T-helper 22 cell (primary cell): Measurements from ENCODE around the gene BTBD9.

Experiments
- DNase-seq: peaks from one replicate; pipeline ENCODE4 v3.0.0-alpha.2; 2020; ENCODE audit warnings: low read depth

BTBD9 gene

DNA sequence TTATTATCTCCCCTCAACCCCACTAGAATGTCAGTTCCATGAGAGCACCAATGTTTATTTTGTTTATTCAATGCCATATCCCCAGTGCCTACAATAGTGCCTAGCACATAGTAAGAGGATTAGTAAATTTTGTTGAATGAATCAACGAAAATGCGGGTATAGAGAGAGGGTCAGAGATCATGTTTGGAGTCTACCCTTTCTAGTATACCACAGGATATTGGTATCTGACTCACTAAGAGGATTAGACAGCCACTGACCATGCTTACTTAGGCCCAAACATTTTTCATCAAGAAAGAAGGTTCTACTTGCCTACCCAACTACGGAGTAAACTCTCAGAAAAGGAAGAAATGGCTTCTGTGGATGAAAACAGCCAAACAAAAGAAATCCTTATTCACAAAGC, 356.8 kb downstream of the BTBD9 start:
- no peak for DNase-seq

DNA sequence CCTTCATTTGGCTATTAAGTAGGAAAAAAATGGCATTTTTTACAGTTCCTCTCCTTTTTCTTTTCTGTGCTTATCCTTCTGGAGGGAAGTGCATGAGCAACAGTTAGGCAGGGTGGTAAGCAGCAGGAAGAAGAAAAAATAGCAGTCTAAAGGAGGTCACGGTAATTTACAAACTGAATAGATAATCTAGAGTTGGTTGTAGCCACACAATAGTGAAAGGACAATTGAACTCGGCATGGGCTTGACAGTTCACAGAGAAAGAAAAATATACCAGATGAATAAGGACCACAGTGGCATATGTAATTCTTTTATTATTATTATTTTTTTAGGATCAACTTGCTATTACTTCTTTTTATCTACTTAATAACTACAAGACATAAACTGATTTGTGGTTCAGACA, 358.6 kb downstream of the BTBD9 start:
- no peak for DNase-seq

DNA sequence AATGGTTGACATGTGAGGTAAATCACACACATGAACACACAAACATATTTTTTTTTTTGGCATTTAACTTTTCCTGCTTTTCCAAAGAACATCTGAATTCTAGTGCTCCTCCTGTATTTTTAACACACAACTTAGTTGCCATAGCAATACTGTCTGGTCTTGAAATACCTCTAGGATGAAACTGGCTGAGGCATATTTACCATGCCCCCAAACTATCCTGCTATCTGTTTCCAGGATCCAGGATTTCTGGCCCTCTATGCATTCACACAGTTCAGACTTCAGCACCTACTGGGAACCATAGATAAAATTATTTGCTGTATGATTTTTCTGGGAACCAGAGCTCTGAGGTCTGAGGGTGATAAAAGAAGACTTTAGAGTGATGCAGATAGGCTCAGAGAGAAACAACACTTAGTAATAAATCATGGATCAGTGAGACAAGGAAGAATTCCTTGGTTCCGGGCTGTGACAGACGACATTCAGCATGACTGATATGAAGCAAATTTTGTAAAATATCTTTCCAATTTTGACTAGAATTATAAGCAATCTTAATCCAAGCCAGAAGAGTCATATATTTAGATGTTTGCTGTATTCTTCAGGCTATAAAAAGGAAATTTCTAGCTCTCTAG, 359.7 kb downstream of the BTBD9 start:
- DNase-seq = no peak

DNA sequence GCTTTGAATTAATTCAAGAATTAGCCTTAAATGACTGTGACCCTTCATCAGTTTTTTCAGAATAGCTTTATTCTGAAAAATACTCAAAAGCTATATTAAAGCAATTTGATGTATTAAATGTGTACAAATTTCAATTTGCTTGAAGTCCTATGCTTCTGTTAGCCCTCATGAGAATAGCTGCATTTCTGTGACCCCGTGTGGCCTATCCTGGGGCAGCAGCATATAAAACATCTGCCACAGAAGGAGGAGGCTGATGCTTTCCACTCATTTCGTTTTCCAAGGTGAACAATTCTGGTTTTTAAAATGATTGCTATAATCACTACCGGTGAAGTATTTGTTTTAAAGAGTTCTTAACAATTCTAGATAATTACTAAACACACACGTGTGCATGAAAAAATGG, 360.3 kb downstream of the BTBD9 start:
- DNase-seq = no peak

GRCh38 chr6:38273325-38273724, 366.4 kb downstream of the BTBD9 start:
- DNase-seq = no peak

DNA sequence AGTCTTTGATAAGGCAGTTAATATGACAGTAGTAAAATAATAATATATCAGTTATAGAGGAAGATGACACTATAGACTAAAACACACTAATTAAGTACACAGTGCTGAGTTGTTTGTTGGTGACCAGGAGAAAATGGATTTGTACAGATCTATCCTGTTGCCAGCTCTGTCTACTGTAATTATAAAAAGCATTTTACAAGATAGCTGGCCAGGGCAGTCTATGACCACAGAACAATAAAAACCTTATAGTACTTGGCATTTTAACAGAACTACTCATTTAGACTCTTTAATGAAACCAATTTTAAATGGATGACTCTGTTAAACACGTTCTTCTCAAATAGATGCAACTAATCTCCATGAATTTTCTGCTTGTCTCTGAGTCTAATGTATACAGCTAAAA, 367.5 kb downstream of the BTBD9 start:
- no peak for DNase-seq

- DNase-seq = no peak
These were observed 368.6 kb downstream of the BTBD9 start for GRCh38 chr6:38271081-38271480.

- DNase-seq = no peak
These were observed 369.4 kb downstream of the BTBD9 start for GRCh38 chr6:38270367-38270766.

DNA sequence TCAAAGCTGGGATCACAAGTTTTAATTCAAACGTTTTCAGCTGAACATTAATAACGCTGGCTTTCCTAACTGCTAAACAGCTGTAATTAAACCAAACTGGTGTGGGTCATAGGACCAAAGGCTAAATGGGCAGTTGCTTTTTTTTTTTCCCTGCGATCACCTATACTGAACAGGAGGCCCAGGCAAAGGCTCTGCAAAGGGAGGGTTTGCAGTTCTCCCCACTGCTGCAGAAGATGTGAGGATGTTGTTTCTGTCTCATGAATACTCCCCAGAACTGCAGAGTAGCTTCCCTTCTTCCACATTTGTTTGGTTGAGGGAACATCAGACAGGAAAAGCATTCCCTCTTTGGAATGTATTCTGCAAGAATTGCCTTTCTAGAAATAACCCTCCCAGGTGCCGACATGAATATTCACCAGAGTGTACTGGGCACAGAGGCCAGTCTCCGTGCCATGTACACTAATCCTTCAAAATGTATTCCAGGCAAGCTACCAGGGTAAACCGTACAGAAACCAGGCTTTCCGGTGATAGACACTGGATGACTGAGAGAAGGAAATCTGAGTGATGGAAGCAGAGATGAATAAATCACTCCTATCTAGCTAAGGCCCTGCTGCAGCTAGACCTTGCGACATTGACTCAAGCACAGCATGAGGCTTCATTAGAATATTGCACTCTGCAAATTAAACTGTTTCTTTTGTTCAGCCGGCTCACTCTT, 370.1 kb downstream of the BTBD9 start:
- no peak for DNase-seq

- DNase-seq = no peak
These were observed 371.4 kb downstream of the BTBD9 start for GRCh38 chr6:38268342-38268741.

GRCh38 chr6:38266921-38267354, 372.8 kb downstream of the BTBD9 start:
- no peak for DNase-seq

DNA sequence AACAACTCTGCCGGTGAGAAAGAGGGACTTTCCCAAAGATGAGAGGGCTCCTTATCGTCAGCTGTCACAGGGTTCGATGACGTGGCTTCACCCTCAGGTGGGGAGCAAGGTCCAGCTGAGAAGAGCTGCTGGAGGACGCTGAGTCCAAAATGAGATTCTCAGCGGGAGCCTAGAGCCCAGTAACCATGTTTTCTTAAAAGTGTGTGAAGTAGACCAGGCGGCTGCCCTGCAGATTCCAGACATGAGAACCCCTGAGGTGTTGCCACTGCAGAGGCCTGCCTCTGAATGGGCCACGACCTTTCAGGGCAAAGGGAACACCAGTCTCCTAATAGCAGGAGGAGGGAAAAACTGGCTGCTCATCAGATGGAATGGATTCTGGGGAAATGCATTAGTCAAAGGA, 375.1 kb downstream of the BTBD9 start:
- no peak for DNase-seq

DNA sequence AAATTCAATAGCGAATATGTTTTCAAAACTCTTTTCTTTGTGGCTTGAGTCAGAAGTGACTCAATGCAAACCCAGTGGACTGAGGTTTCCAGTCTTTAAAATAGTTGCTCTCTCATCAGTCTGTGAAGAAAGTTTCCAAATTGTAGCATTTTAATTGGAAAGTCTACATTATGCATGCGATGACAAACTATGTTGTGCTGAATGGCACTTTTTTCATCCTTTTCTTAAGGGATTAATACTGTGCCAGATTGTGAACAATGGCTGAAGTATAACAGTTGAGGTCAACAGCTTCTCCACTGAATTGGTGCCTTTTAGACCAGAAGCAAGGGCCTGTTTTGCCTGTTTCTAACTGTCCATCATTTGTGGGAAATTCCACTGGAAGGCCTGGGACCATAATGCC, 377.1 kb downstream of the BTBD9 start:
- DNase-seq = no peak

- no peak for DNase-seq
These were observed 377.7 kb downstream of the BTBD9 start for GRCh38 chr6:38262026-38262425.

- no peak for DNase-seq
These were observed 378.1 kb downstream of the BTBD9 start for GRCh38 chr6:38261626-38262025.

GRCh38 chr6:38259736-38260135, 380.0 kb downstream of the BTBD9 start:
- DNase-seq = no peak

GRCh38 chr6:38248500-38249234, 391.1 kb downstream of the BTBD9 start:
- DNase-seq = no peak

- no peak for DNase-seq
These were observed 394.4 kb downstream of the BTBD9 start for GRCh38 chr6:38245295-38245694.

- no peak for DNase-seq
These were observed 394.9 kb downstream of the BTBD9 start for GRCh38 chr6:38244869-38245268.

DNA sequence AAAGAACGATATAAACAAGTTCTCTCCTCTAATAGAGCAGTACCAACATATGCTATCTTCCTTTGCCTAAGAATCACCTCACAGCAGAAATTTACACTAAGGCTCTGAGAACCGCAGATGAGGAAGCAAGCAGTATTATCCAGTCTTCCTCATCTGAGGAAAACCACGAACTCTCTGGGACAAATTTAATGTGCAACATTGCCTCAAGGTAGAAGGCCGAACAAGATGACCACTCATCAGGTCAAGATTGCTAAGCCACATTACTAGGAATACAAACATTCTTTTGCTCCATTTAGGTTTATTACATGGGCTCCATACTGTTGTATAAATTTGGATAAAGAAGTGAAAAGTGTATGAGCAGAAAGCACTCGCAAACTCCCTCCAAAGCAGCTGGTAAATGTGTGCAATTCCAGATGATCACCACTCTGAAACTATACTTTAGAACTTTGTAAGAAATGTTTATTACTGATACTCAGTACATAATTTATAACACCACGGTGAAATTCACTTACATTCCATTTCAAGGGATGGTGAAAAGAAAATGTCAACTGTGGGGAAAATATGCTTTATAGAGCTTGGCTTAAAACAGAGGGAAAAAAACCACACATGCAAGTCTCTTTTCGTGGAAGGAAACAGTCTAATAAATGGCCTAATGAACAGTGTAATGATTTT, 398.4 kb downstream of the BTBD9 start:
- DNase-seq = no peak

- DNase-seq = no peak
These were observed 399.8 kb downstream of the BTBD9 start for GRCh38 chr6:38239719-38240451.

DNA sequence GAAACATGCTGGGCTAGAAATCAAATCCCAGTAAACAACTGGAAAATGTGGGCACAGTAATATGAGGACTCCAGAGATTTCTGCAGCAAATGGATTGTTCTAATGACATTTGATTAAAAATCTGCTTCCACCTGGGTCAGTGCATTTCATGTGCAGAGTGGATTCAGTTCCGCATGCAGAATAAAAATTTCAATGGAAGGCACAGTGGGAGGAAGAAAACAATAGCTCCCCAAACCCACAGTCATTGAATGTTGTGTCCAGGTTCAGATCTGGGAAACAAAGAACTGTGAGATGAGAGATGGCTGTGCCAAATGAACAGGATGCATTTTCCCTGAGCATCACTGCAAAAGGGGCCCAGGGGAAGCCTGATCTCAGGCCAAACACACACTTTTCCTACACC, 403.1 kb downstream of the BTBD9 start:
- DNase-seq = no peak
